Chondrocyte (in vitro differentiated cells): ENCODE measurements around the gene PLB1. TPM values are rescaled to one million over a fixed set of nuclear protein-coding genes. Genes with fewer than 3 reads are reported as not detected.

Experiments used
- DNase-seq: peaks from one replicate; pipeline ENCODE4 v3.0.0; 2021; ENCODE audit warnings: mixed read lengths, low spot score
- H3K27ac Mint-ChIP-seq: one replicate; pipeline ENCODE4 v1.8.0; 2021; ENCODE audit warnings: mild to moderate bottlenecking, moderate library complexity, mixed read lengths; ENCODE audit not compliant: unreplicated experiment
- H3K27me3 Mint-ChIP-seq: 2 replicates; pipeline ENCODE4 v1.8.0; 2021; ENCODE audit warnings: low read depth, mixed read lengths
- H3K36me3 Mint-ChIP-seq: 2 replicates; pipeline ENCODE4 v1.8.0; 2021; ENCODE audit warnings: low read depth, mixed read lengths
- H3K4me1 Mint-ChIP-seq: 2 replicates; pipeline ENCODE4 v1.8.0; 2021; ENCODE audit warnings: low read depth, mild to moderate bottlenecking, mixed read lengths
- H3K4me3 Mint-ChIP-seq: one replicate; pipeline ENCODE4 v1.8.0; 2021; ENCODE audit warnings: mild to moderate bottlenecking, moderate library complexity, mixed read lengths; ENCODE audit not compliant: unreplicated experiment
- H3K9me3 Mint-ChIP-seq: 2 replicates; pipeline ENCODE4 v1.8.0; 2021; ENCODE audit warnings: low read depth, mixed read lengths
- CTCF ChIP-seq: fragments of 200-600 bp; sonication (generic); IDR thresholded peaks from 2 replicates; pipeline ENCODE4 v1.5.0; 2021; ENCODE audit warnings: antibody characterized with exemption, mild to moderate bottlenecking, moderate library complexity
- total RNA-seq: library from RNA; stranded (reverse); gene quantifications from 3 replicates; pipeline ENCODE4 v1.2.1, GENCODE V29; 2021

PLB1 gene
- total RNA-seq, 1 donor from 2014 or later: 4.4 TPM

DNA sequence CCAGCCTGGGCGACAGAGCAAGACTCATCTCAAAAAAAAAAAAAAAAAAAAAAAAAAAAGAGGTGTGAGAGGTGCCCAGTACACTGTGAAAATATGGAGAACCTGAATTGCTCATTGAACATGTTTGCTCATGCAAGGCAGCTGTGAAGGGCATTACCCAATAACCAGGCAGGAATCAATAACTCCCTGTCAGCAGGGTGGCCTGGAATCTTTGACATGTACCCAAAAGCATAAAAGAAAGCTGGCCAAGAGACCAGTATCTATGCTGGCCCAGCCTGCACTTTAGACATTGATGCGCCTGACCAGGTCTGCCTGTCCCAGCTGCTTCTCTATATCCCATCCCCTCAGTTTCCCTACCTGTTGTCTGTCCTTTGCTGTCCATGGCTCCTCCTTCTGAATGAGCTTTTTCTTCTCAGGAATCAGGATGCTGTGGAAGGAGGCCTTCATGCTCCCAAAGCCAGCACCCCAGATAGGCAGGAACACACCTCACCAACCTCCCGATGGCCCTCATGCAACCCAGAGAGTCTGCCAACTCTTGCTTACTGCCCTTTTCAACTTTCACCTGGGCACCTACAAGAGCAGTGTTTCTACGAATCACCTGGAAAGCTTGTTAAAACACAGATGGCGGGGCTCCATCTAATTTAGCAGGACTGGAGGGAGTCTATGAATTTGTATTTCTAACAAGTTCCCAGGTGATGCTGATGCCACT lies 172.4 kb downstream of the PLB1 start:
- H3K4me3 Mint-ChIP-seq: no peak overlapping the region
- H3K27ac Mint-ChIP-seq: no peak overlapping the region
- no peaks in the 10 kb centered on the region for H3K27me3 Mint-ChIP-seq
- H3K4me1 Mint-ChIP-seq: peaks cover 39% of the 10 kb centered on the region
- no peaks in the 10 kb centered on the region for H3K36me3 Mint-ChIP-seq
- H3K9me3 Mint-ChIP-seq: peaks cover 3% of the 10 kb centered on the region
- no peak for DNase-seq
- no peak for TF ChIP-seq CTCF

- peaks cover 38% of the 10 kb centered on the region for H3K4me1 Mint-ChIP-seq
- DNase-seq: no peak
- peaks cover 3% of the 10 kb centered on the region for H3K9me3 Mint-ChIP-seq
Measured at GRCh38 chr2:28668880-28669279, 173.0 kb downstream of the PLB1 start.

GRCh38 chr2:28670856-28671255 lies 175.0 kb downstream of the PLB1 start:
- peaks cover 3% of the 10 kb centered on the region for H3K9me3 Mint-ChIP-seq
- DNase-seq: no peak
- no peak overlapping the region for H3K27ac Mint-ChIP-seq
- H3K27me3 Mint-ChIP-seq: no peaks in the 10 kb centered on the region
- no peaks in the 10 kb centered on the region for H3K36me3 Mint-ChIP-seq
- no peak overlapping the region for H3K4me3 Mint-ChIP-seq
- H3K4me1 Mint-ChIP-seq: peaks cover 31% of the 10 kb centered on the region
- TF ChIP-seq CTCF: no peak

More at GRCh38 chr2:28668880-28669279, 173.0 kb downstream of the PLB1 start:
- no peaks in the 10 kb centered on the region for H3K36me3 Mint-ChIP-seq
- H3K27me3 Mint-ChIP-seq: no peaks in the 10 kb centered on the region
- no peak overlapping the region for H3K4me3 Mint-ChIP-seq
- H3K27ac Mint-ChIP-seq: no peak overlapping the region
- TF ChIP-seq CTCF: no peak

GRCh38 chr2:28673338-28673737 lies 177.5 kb downstream of the PLB1 start:
- peaks cover 25% of the 10 kb centered on the region for H3K4me1 Mint-ChIP-seq
- no peak for TF ChIP-seq CTCF
- H3K27ac Mint-ChIP-seq: no peak overlapping the region
- H3K36me3 Mint-ChIP-seq: no peaks in the 10 kb centered on the region
- H3K27me3 Mint-ChIP-seq: no peaks in the 10 kb centered on the region
- H3K4me3 Mint-ChIP-seq: no peak overlapping the region
- H3K9me3 Mint-ChIP-seq: peaks cover 3% of the 10 kb centered on the region
- no peak for DNase-seq

GRCh38 chr2:28674062-28674712 lies 178.3 kb downstream of the PLB1 start:
- Mint-ChIP-seq H3K27me3 (no peaks in the 10 kb centered on the region), H3K4me1 (peaks cover 26% of the 10 kb centered on the region), H3K36me3 (no peaks in the 10 kb centered on the region), H3K4me3 (no peak overlapping the region), H3K9me3 (peaks cover 3% of the 10 kb centered on the region), H3K27ac (peak overlapping the region; percentile 70)
- no peak for TF ChIP-seq CTCF
- no peak for DNase-seq
